K562 (cell line): ENCODE measurements around the gene CSTB. TPM values are rescaled to one million over a fixed set of nuclear protein-coding genes. Genes with fewer than 3 reads are reported as not detected.

Source experiments
- ARID1B ChIP-seq: fragments of 450-650 bp; IDR thresholded peaks from 2 replicates; pipeline ENCODE4 v1.6.1; 2016; ENCODE audit warnings: antibody characterized with exemption, mild to moderate bottlenecking, inconsistent platforms
- BCOR ChIP-seq: fragments of 450-650 bp; IDR thresholded peaks from 2 replicates; pipeline ENCODE4 v1.6.1; 2016
- BMI1 ChIP-seq: fragments of 150-350 bp; IDR thresholded peaks from 2 replicates; pipeline ENCODE4 v1.6.1; 2014; ENCODE audit warnings: low read length
- BRF1 ChIP-seq: IDR thresholded peaks from 3 replicates; pipeline ENCODE4 v1.6.1; 2011; ENCODE audit warnings: borderline replicate concordance, mild to moderate bottlenecking; ENCODE audit not compliant: insufficient read length; ENCODE audit errors: extremely low read depth
- IRF9 ChIP-seq: fragments of 450-650 bp; IDR thresholded peaks from 2 replicates; pipeline ENCODE4 v1.6.1; 2016; ENCODE audit warnings: missing biosample characterization, missing genetic modification characterization
- SLC30A9 ChIP-seq: fragments of 250-450 bp; sonication (Bioruptor Pico); IDR thresholded peaks from 2 replicates; pipeline ENCODE4 v1.8.0; 2022; ENCODE audit warnings: mild to moderate bottlenecking, moderate library complexity
- SMAD1 ChIP-seq: fragments of 150-350 bp; IDR thresholded peaks from 2 replicates; pipeline ENCODE4 v1.6.1; 2014; ENCODE audit warnings: low read length, low read depth; ENCODE audit not compliant: partially characterized antibody
- SNRNP70 ChIP-seq: fragments of 200-400 bp; formaldehyde crosslinking; optimal IDR thresholded peaks from 2 replicates; pipeline ENCODE3; 2017; ENCODE audit warnings: low read depth, low read length
- STAT5B ChIP-seq: fragments of 250-450 bp; sonication (Bioruptor Pico); IDR thresholded peaks from 2 replicates; pipeline ENCODE4 v1.8.0; 2021; ENCODE audit warnings: mild to moderate bottlenecking, inconsistent platforms
- SUPT5H ChIP-seq: fragments of 450-650 bp; IDR thresholded peaks from 2 replicates; pipeline ENCODE4 v1.6.1; 2016
- TOE1 ChIP-seq, 2 experiments: fragments of 450-650 bp in 1 of 2; sonication (generic) in 1 of 2; formaldehyde crosslinking in 1 of 2; IDR thresholded peaks; 2 replicates each; pipeline versions ENCODE4 v1.7.1 to v1.8.0; 2016 to 2022; ENCODE audit warnings: borderline replicate concordance in 2 of 2, mild to moderate bottlenecking in 2 of 2, antibody characterized with exemption in 1 of 2, inconsistent platforms in 1 of 2, low read depth in 1 of 2, missing genetic modification reagents in 1 of 2, moderate library complexity in 1 of 2
- ZBTB40 ChIP-seq, 2 experiments: fragments of 450-650 bp in 1 of 2; sonication (generic) in 1 of 2; formaldehyde crosslinking in 1 of 2; IDR thresholded peaks; 2 replicates each; pipeline versions ENCODE4 v1.7.1 to v1.9.0; 2016 to 2022; ENCODE audit warnings: inconsistent platforms in 1 of 2, mild to moderate bottlenecking in 1 of 2, missing genetic modification reagents in 1 of 2
- ZFPM2 ChIP-seq: fragments of 250-450 bp; sonication (Bioruptor Pico); IDR thresholded peaks from 2 replicates; pipeline ENCODE4 v1.5.1; 2022; ENCODE audit warnings: mild to moderate bottlenecking
- ZNF134 ChIP-seq: fragments of 250-450 bp; sonication (Bioruptor Pico); conservative IDR thresholded peaks from 2 replicates; pipeline ENCODE4 v1.4.0; 2020
- ZNF212 ChIP-seq: fragments of 450-650 bp; formaldehyde crosslinking; IDR thresholded peaks from 2 replicates; pipeline ENCODE4 v1.4.0; 2020; ENCODE audit warnings: mild to moderate bottlenecking
- ZNF277 ChIP-seq: fragments of 250-450 bp; sonication (Bioruptor Pico); IDR thresholded peaks from 2 replicates; pipeline ENCODE4 v1.8.0; 2022; ENCODE audit warnings: inconsistent platforms, mild to moderate bottlenecking, moderate library complexity, borderline replicate concordance
- polyA plus RNA-seq, 8 experiments: library from polyadenylated mRNA; depleted of rRNA in 4 of 8; stranded (reverse) in 5 of 8; unstranded in 3 of 8; fragments of >200 nt; fragmentation: Nextera tagmentation in 2 of 8; fragmentation: Illumina TruSeq in 1 of 8; extraction: Ambion mirVana in 2 of 8; extraction: Trizol in 1 of 8; gene quantifications; 2 replicates each; pipeline versions ENCODE4 v1.2.1 to v1.2.3, GENCODE V29; 2011 to 2014; ENCODE audit warnings: inconsistent platforms in 1 of 8, missing spikeins in 1 of 8
- total RNA-seq, 7 experiments: library from RNA; depleted of rRNA in 6 of 7; stranded (reverse); fragments of >200 nt in 6 of 7; fragmentation: Illumina TruSeq in 2 of 7; extraction: Trizol in 2 of 7; gene quantifications; 2 replicates each; pipeline versions ENCODE4 v1.2.1 to v1.2.3, GENCODE V29; 2011 to 2021; ENCODE audit warnings: low replicate concordance in 1 of 7
- TF ChIP-seq, protein P1 (sequence below): sonication (generic); formaldehyde crosslinking; IDR thresholded peaks from 2 replicates; pipeline ENCODE4 v1.9.0; 2022; ENCODE audit warnings: mild to moderate bottlenecking, missing genetic modification reagents

CSTB gene
- total and polyA plus RNA-seq, 9 of the 15 experiments (the other 6 are each of a cell fraction or from before 2014, with no cell fraction given): 12.4 to 65.0 (median 31.7) TPM

DNA sequence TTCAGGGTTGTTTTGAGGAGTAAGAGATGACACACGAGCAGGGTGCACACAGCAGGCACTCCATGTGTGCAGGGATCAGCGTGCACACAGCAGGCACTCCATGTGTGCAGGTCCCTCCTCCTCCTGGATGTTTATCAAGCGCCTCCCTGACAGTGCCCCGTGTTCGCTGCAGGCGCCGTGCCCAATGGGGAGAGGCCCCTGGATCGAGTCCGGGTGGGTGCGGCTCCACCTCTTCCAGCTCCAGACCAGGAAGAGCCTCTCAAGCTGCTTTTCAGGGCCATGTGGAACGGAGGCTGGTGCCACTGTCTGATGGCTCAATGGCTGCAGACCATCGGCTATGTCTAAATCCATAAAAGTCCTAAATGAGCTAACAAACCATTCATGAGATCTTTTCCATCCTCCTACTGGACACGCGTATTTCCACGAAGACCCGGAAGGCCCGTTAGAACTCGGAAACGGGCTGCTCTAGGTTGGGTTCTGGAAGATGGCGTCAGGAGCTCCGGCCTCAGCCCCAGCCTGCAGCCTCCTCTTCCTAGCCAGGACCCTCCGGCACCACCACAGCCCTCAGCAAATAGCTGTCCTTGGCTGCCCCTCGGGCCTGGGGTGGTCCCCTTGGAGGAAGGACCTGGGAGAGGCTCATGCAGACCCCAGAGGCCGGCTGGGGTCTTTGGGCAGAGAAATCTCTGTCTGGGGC is 49.3 kb upstream of the CSTB start (continued):
- TF ChIP-seq BCOR (peak; percentile 63; the same call in 1 of the 2 replicates), SLC30A9 (CRISPR knock-in tag) (no peak), ZBTB40 (IDR thresholded peaks at IDR 0.05) (no peak), ZBTB40 (CRISPR knock-in tag; IDR thresholded peaks at IDR 0.05) (no peak), BRF1 (no peak), SUPT5H (no peak), STAT5B (CRISPR knock-in tag) (no peak), ZFPM2 (CRISPR knock-in tag) (no peak), SMAD1 (no peak), IRF9 (no peak), TOE1 (IDR thresholded peaks at IDR 0.05; ENCODE audit: borderline replicate concordance) (no peak), TOE1 (CRISPR knock-in tag; IDR thresholded peaks at IDR 0.05; ENCODE audit: borderline replicate concordance, low read depth) (no peak), ZNF212 (CRISPR knock-in tag) (no peak), BMI1 (no peak), SNRNP70 (no peak), ZNF134 (CRISPR knock-in tag) (no peak), ZNF277 (CRISPR knock-in tag) (no peak), ARID1B (no peak)
- TF ChIP-seq, protein P1, sequence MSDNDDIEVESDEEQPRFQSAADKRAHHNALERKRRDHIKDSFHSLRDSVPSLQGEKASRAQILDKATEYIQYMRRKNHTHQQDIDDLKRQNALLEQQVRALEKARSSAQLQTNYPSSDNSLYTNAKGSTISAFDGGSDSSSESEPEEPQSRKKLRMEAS (CRISPR knock-in tag): no peak
